HG03342 (cell line): ENCODE data around the gene CAMTA1.

Experiments
- ATAC-seq: cut with Tn5 transposase; IDR thresholded peaks from one replicate; pipeline ENCODE4 v1.9.1; 2021; ENCODE audit warnings: mild to moderate bottlenecking, moderate library complexity; ENCODE audit not compliant: unreplicated experiment

CAMTA1 gene

GRCh38 chr1:6967431-6968111, 182.3 kb downstream of the CAMTA1 start:
- ATAC-seq, result no peak

GRCh38 chr1:6969106-6969505, 183.9 kb downstream of the CAMTA1 start:
- ATAC-seq, result no peak

GRCh38 chr1:6969762-6970161, 184.5 kb downstream of the CAMTA1 start:
- ATAC-seq, result no peak

- no peak for ATAC-seq
Measured at GRCh38 chr1:6970221-6970620, 185.0 kb downstream of the CAMTA1 start.

GRCh38 chr1:6971048-6971447, 185.8 kb downstream of the CAMTA1 start:
- ATAC-seq, result no peak

GRCh38 chr1:6971699-6972098, 186.4 kb downstream of the CAMTA1 start:
- ATAC-seq, result no peak

- ATAC-seq, result no peak
Measured at GRCh38 chr1:6972399-6972798, 187.1 kb downstream of the CAMTA1 start.

- no peak for ATAC-seq
Measured at GRCh38 chr1:6975331-6976043, 190.2 kb downstream of the CAMTA1 start.

- no peak for ATAC-seq
Measured at GRCh38 chr1:6976044-6976375, 190.8 kb downstream of the CAMTA1 start.

- no peak for ATAC-seq
Measured at GRCh38 chr1:6979003-6979613, 193.9 kb downstream of the CAMTA1 start.

GRCh38 chr1:6981595-6981994, 196.3 kb downstream of the CAMTA1 start:
- no peak for ATAC-seq

GRCh38 chr1:6982443-6982842, 197.2 kb downstream of the CAMTA1 start:
- no peak for ATAC-seq

- ATAC-seq, result no peak
Measured at GRCh38 chr1:6982860-6983259, 197.6 kb downstream of the CAMTA1 start.

GRCh38 chr1:6984536-6984935, 199.3 kb downstream of the CAMTA1 start:
- ATAC-seq, result no peak

- no peak for ATAC-seq
Measured at GRCh38 chr1:6984986-6985385, 199.7 kb downstream of the CAMTA1 start.

- no peak for ATAC-seq
Measured at GRCh38 chr1:6985549-6986276, 200.5 kb downstream of the CAMTA1 start.

- ATAC-seq, result no peak
Measured at GRCh38 chr1:6986281-6986680, 201.0 kb downstream of the CAMTA1 start.

- ATAC-seq, result no peak
Measured at GRCh38 chr1:6987940-6988339, 202.7 kb downstream of the CAMTA1 start.

GRCh38 chr1:6988796-6989195, 203.5 kb downstream of the CAMTA1 start:
- no peak for ATAC-seq

GRCh38 chr1:6989212-6990159, 204.2 kb downstream of the CAMTA1 start:
- no peak for ATAC-seq

GRCh38 chr1:6991266-6991665, 206.0 kb downstream of the CAMTA1 start:
- ATAC-seq, result no peak
